ENCODE data around the gene DAAM2. TPM values are rescaled to one million over a fixed set of nuclear protein-coding genes. Genes with fewer than 3 reads are reported as not detected.

DAAM2 gene
- total and polyA plus RNA-seq, 9 of the 15 experiments (the other 6 are each of a cell fraction or from before 2014, with no cell fraction given), result 0.01 to 0.07 TPM; not detected in 7

DNA sequence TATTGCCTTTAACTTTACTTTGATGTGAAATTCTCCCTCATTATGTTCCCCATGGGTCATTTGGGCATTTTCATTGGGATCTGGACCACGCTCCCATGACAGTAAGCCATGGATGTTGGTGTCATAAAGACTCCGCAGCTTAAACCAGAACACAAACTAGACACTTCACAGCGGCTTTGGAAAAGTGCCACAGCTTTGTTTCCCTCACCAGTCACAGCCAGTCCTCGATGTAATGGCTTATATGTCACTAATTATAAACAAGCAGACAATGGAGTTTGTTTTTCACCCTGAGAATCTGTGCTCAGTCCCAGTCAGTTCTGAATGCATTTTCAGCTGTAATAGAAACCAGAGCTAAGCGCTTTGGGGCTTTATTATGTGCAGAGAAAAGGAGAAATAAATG is 23.2 kb upstream of the DAAM2 start:
- Histone ChIP-seq H4K20me1 (replicated peaks; ENCODE audit: control insufficient read depth, insufficient read depth, low read length) (no peaks in the 10 kb centered on the region), H3K4me3 (no peak overlapping the region), H3K9me3 (replicated peaks; ENCODE audit: control insufficient read depth, insufficient read depth, low read depth, low read length) (no peaks in the 10 kb centered on the region), H3K27me3 (ENCODE audit: control insufficient read depth in 2 of 2, insufficient read depth in 2 of 2, low read length in 2 of 2) (no peaks in the 10 kb centered on the region), H3K4me1 (replicated peaks in 1 of 2; ENCODE audit: control insufficient read depth in 2 of 2, insufficient read depth in 2 of 2, low read length in 2 of 2) (no peaks in the 10 kb centered on the region), H3K4me2 (ENCODE audit: insufficient read depth, low read length) (no peak overlapping the region), H2AFZ (ENCODE audit: low read depth, low read length) (no peak overlapping the region), H3K27ac (ENCODE audit: extremely low read depth, low read depth, low read length) (no peak overlapping the region), H3K9ac (ENCODE audit: insufficient read depth in 1 of 2, low read depth in 2 of 2, low read length in 2 of 2) (no peak overlapping the region), H3K36me3 (ENCODE audit: control insufficient read depth, insufficient read depth, low read length) (no peaks in the 10 kb centered on the region), H3K79me2 (ENCODE audit: control insufficient read depth, insufficient read depth, low read length) (no peaks in the 10 kb centered on the region), H3K9me1 (ENCODE audit: control insufficient read depth, insufficient read depth, low read length) (no peaks in the 10 kb centered on the region)
- intact Hi-C loops (cut with micrococcal nuclease), result no loop called here
- in situ Hi-C loops (cut with MboI), result no loop called here
- BruUV-seq (replicated peaks), result no TSS peak
- DNase-seq (ENCODE audit: extremely low read depth in 1 of 4, low spot score in 3 of 4) (no peak), FAIRE-seq (no peak), ATAC-seq (no peak)
- ChIA-PET CTCF (ENCODE audit: low intra/inter-chr PET ratio) (no interaction called here), POLR2A (no interaction called here)
- TF ChIP-seq PHF21A (IDR thresholded peaks at IDR 0.05; ENCODE audit: borderline replicate concordance, low read depth), result no peak
- TF ChIP-seq DDX20 (tag; IDR thresholded peaks at IDR 0.05; ENCODE audit: low read depth), result no peak
- TF ChIP-seq ZNF785 (CRISPR knock-in tag; IDR thresholded peaks at IDR 0.05), result no peak
- no peak for TF ChIP-seq GATA2 (CRISPR knock-in tag; IDR thresholded peaks at IDR 0.05)
- TF ChIP-seq TOE1 (IDR thresholded peaks at IDR 0.05; ENCODE audit: borderline replicate concordance), result no peak
- no peak for TF ChIP-seq TOE1 (CRISPR knock-in tag; IDR thresholded peaks at IDR 0.05; ENCODE audit: borderline replicate concordance, low read depth)
- TF ChIP-seq, protein P1, sequence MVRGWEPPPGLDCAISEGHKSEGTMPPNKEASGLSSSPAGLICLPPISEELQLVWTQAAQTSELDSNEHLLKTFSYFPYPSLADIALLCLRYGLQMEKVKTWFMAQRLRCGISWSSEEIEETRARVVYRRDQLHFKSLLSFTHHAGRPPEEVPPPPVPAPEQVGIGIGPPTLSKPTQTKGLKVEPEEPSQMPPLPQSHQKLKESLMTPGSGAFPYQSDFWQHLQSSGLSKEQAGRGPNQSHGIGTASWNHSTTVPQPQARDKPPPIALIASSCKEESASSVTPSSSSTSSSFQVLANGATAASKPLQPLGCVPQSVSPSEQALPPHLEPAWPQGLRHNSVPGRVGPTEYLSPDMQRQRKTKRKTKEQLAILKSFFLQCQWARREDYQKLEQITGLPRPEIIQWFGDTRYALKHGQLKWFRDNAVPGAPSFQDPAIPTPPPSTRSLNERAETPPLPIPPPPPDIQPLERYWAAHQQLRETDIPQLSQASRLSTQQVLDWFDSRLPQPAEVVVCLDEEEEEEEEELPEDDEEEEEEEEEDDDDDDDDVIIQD (CRISPR knock-in tag; IDR thresholded peaks at IDR 0.05), result no peak
- TF ChIP-seq KLF10 (CRISPR knock-in tag; IDR thresholded peaks at IDR 0.05), result no peak
- TF ChIP-seq, protein P2, sequence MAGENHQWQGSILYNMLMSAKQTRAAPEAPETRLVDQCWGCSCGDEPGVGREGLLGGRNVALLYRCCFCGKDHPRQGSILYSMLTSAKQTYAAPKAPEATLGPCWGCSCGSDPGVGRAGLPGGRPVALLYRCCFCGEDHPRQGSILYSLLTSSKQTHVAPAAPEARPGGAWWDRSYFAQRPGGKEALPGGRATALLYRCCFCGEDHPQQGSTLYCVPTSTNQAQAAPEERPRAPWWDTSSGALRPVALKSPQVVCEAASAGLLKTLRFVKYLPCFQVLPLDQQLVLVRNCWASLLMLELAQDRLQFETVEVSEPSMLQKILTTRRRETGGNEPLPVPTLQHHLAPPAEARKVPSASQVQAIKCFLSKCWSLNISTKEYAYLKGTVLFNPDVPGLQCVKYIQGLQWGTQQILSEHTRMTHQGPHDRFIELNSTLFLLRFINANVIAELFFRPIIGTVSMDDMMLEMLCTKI (IDR thresholded peaks at IDR 0.05; ENCODE audit: partially characterized antibody), result no peak
- no peak for TF ChIP-seq ZNF668 (CRISPR knock-in tag; IDR thresholded peaks at IDR 0.05)
- 0% methylated on average over 5 of the region's 5 CpGs for WGBS (ENCODE audit: insufficient coverage, low coverage, missing lambda C conversion rate)
